ENCODE measurements around the gene NTN1.

NTN1 gene

GRCh38 chr17:9158544-9159452 lies 137.5 kb downstream of the NTN1 start:
- TF ChIP-seq ZFX (IDR thresholded peaks at IDR 0.05) (no peak), CTCF (conservative IDR thresholded peaks at IDR 0.05) (no peak)
- no peak overlapping the region for H3K27ac ChIP-seq

GRCh38 chr17:9162275-9162985 lies 141.1 kb downstream of the NTN1 start:
- no peak overlapping the region for H3K27ac ChIP-seq
- TF ChIP-seq ZFX (IDR thresholded peaks at IDR 0.05): no peak
- peak; percentile 68 for TF ChIP-seq CTCF (conservative IDR thresholded peaks at IDR 0.05)

- no peak overlapping the region for H3K27ac ChIP-seq
- TF ChIP-seq ZFX (IDR thresholded peaks at IDR 0.05) (no peak), CTCF (conservative IDR thresholded peaks at IDR 0.05) (no peak)
These were observed 145.5 kb downstream of the NTN1 start for GRCh38 chr17:9166788-9167187.

- TF ChIP-seq ZFX (IDR thresholded peaks at IDR 0.05) (no peak), CTCF (conservative IDR thresholded peaks at IDR 0.05) (no peak)
- no peak overlapping the region for H3K27ac ChIP-seq
These were observed 146.1 kb downstream of the NTN1 start for GRCh38 chr17:9167379-9167778.

- no peak overlapping the region for H3K27ac ChIP-seq
- TF ChIP-seq CTCF (conservative IDR thresholded peaks at IDR 0.05): no peak
- no peak for TF ChIP-seq ZFX (IDR thresholded peaks at IDR 0.05)
These were observed 147.8 kb downstream of the NTN1 start for GRCh38 chr17:9169116-9169515.

- TF ChIP-seq CTCF (conservative IDR thresholded peaks at IDR 0.05): no peak
- TF ChIP-seq ZFX (IDR thresholded peaks at IDR 0.05): no peak
- no peak overlapping the region for H3K27ac ChIP-seq
These were observed 149.0 kb downstream of the NTN1 start for GRCh38 chr17:9170336-9170735.

- no peak for TF ChIP-seq ZFX (IDR thresholded peaks at IDR 0.05)
- TF ChIP-seq CTCF (conservative IDR thresholded peaks at IDR 0.05): no peak
- no peak overlapping the region for H3K27ac ChIP-seq
These were observed 149.5 kb downstream of the NTN1 start for GRCh38 chr17:9170853-9171252.

All from C4-2B (cell line).